Measurements from ENCODE around the gene ASXL3. TPM values are rescaled to one million over a fixed set of nuclear protein-coding genes. Genes with fewer than 3 reads are reported as not detected.

Gene ASXL3
- polyA plus RNA-seq, 3 donors = not detected

DNA sequence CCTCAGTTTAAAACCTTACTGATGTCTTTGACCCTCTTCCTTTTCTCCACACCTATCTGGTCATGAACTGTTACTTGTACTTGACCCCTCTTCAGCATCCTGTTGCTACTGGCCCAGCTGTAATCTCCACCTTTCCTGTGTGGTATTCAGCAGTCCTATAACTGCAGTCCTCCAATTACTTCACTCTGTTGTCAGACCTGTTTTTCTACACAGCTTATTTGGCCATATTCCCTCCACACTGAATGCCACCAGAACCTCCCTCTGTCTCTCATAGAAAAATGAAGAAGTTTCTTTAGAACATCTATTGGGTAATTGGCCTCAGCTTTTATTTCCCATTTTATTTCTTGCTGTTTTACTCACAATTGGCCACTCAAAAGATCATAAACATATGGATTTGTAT is 155.4 kb downstream of the ASXL3 start:
- Histone ChIP-seq H3K9ac (ENCODE audit: insufficient read depth, low read length, poor library complexity, severe bottlenecking) (no peak overlapping the region), H3K4me1 (ENCODE audit: control insufficient read depth in 1 of 2, insufficient read depth in 2 of 2, low read length in 2 of 2) (no peaks in the 10 kb centered on the region), H3K9me3 (replicated peaks in 1 of 2; ENCODE audit: control insufficient read depth in 1 of 2, insufficient read depth in 1 of 2, low read length in 2 of 2) (no peaks in the 10 kb centered on the region), H3K27me3 (ENCODE audit: control insufficient read depth in 2 of 2, insufficient read depth in 2 of 2, low read length in 2 of 2) (no peaks in the 10 kb centered on the region), H3K36me3 (replicated peaks in 1 of 2; ENCODE audit: control insufficient read depth in 1 of 2, insufficient read depth in 2 of 2, low read length in 2 of 2) (no peaks in the 10 kb centered on the region), H3K79me2 (ENCODE audit: insufficient read depth, low read length) (no peaks in the 10 kb centered on the region), H3K27ac (ENCODE audit: low read depth in 1 of 2, low read length in 2 of 2) (no peak overlapping the region), H2AFZ (ENCODE audit: insufficient read depth, low read depth, low read length, poor library complexity, severe bottlenecking) (no peak overlapping the region), H4K20me1 (ENCODE audit: insufficient read depth, low read length) (no peaks in the 10 kb centered on the region), H3K4me3 (replicated peaks in 1 of 3; ENCODE audit: low read depth in 2 of 3, low read length in 3 of 3) (no peak overlapping the region), H3K4me2 (replicated peaks; ENCODE audit: extremely low read depth, low read length, poor library complexity, severe bottlenecking) (no peak overlapping the region)
- Mint-ChIP-seq H3K27me3 (ENCODE audit: low read depth in 3 of 3) (peaks cover 0 to 2% (median 0%) of the 10 kb centered on the region in 3 donors), H3K36me3 (no peaks in the 10 kb centered on the region), H3K9me3 (peaks cover 0 to 4% (median 0%) of the 10 kb centered on the region in 7 donors), H3K4me1 (no peaks in the 10 kb centered on the region), H3K4me3 (no peak overlapping the region), H3K27ac (no peak overlapping the region)
- intact Hi-C loops (cut with micrococcal nuclease) = no loop called here
- TF ChIP-seq, protein P1, sequence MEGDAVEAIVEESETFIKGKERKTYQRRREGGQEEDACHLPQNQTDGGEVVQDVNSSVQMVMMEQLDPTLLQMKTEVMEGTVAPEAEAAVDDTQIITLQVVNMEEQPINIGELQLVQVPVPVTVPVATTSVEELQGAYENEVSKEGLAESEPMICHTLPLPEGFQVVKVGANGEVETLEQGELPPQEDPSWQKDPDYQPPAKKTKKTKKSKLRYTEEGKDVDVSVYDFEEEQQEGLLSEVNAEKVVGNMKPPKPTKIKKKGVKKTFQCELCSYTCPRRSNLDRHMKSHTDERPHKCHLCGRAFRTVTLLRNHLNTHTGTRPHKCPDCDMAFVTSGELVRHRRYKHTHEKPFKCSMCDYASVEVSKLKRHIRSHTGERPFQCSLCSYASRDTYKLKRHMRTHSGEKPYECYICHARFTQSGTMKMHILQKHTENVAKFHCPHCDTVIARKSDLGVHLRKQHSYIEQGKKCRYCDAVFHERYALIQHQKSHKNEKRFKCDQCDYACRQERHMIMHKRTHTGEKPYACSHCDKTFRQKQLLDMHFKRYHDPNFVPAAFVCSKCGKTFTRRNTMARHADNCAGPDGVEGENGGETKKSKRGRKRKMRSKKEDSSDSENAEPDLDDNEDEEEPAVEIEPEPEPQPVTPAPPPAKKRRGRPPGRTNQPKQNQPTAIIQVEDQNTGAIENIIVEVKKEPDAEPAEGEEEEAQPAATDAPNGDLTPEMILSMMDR (IDR thresholded peaks at IDR 0.05) = no peak
- no peak for DNase-seq

DNA sequence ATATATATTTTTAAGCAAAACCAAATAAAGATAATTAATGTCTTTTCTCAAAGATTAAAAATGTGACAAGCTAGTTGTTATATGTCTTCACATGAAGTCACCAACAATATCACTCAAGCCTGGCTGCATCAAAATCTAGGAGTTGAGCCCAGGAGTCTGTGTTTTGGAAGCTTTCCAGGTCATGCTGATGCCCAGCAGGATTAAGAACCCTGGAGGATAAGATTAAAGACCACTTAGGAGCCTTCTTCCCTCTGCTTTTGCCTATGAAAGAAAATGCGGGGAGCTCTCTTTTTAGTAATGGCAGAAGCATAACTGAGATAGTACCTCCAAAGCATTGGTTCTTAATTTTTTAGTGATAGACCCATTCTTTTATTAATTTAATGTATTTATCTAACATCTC is 157.4 kb downstream of the ASXL3 start:
- Mint-ChIP-seq H3K9me3 (peaks cover 0 to 4% (median 0%) of the 10 kb centered on the region in 7 donors), H3K4me3 (no peak overlapping the region), H3K27ac (no peak overlapping the region), H3K36me3 (no peaks in the 10 kb centered on the region), H3K27me3 (ENCODE audit: low read depth in 3 of 3) (peaks cover 0 to 2% (median 0%) of the 10 kb centered on the region in 3 donors), H3K4me1 (no peaks in the 10 kb centered on the region)
- H3K27ac ChIP-seq (ENCODE audit: low read depth in 1 of 2, low read length in 2 of 2) = no peak overlapping the region
- intact Hi-C loops (cut with micrococcal nuclease) = no loop called here
- no peak overlapping the region for H3K4me3 ChIP-seq (replicated peaks in 1 of 3; ENCODE audit: low read depth in 2 of 3, low read length in 3 of 3)
- H2AFZ ChIP-seq (ENCODE audit: insufficient read depth, low read depth, low read length, poor library complexity, severe bottlenecking) = no peak overlapping the region
- no peak overlapping the region for H3K4me2 ChIP-seq (replicated peaks; ENCODE audit: extremely low read depth, low read length, poor library complexity, severe bottlenecking)
- no peaks in the 10 kb centered on the region for H4K20me1 ChIP-seq (ENCODE audit: insufficient read depth, low read length)
- H3K9ac ChIP-seq (ENCODE audit: insufficient read depth, low read length, poor library complexity, severe bottlenecking) = no peak overlapping the region
- H3K79me2 ChIP-seq (ENCODE audit: insufficient read depth, low read length) = no peaks in the 10 kb centered on the region
- H3K36me3 ChIP-seq (replicated peaks in 1 of 2; ENCODE audit: control insufficient read depth in 1 of 2, insufficient read depth in 2 of 2, low read length in 2 of 2) = no peaks in the 10 kb centered on the region
- no peaks in the 10 kb centered on the region for H3K9me3 ChIP-seq (replicated peaks in 1 of 2; ENCODE audit: control insufficient read depth in 1 of 2, insufficient read depth in 1 of 2, low read length in 2 of 2)
- TF ChIP-seq, protein P1 (IDR thresholded peaks at IDR 0.05) = no peak
- no CpG with 5 or more reads among the region's 1 CpG for WGBS (ENCODE audit: insufficient coverage)
- DNase-seq = no peak
- H3K27me3 ChIP-seq (ENCODE audit: control insufficient read depth in 2 of 2, insufficient read depth in 2 of 2, low read length in 2 of 2) = no peaks in the 10 kb centered on the region
- no peaks in the 10 kb centered on the region for H3K4me1 ChIP-seq (ENCODE audit: control insufficient read depth in 1 of 2, insufficient read depth in 2 of 2, low read length in 2 of 2)
